ENCODE measurements around the gene LYZL1. TPM values are rescaled to one million over a fixed set of nuclear protein-coding genes. Genes with fewer than 3 reads are reported as not detected.
"Not testable (repeated sequence)": the region's sequence is repeated elsewhere in the genome, so short reads cannot be mapped to it uniquely, and the experiment has no call there.

LYZL1 gene
- total RNA-seq, 1 donor from 2014 or later = not detected

DNA sequence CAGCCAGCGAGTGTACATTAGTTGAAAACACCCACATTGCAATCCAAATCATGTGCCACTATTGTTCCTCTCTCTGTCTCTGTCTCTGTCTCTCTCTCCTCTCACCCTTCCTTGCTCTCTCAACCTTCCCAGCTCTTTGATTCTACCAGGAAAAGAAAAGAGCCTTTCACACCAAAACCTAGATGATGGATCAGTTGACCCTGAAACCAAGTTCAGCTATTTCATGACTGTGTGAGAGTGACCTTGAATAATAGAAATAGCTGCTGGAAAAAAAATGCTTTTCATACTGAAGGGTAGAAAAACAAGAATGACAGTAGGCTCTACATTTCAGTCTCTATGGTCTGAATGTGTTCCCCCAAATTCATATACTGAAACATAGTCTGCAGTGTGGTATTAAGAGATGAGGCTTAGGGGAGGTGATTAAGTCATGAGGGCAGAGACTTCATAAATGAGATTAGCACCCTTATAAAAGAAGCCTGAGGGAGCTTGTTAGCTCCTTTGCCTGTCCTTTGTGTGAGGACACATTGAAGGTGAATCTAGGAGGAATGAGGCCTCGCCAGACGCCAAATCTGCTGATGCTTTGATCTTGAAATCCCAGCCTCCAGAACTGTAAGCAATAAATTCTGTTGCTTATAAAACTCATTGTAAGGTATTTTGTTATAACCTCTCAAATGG is 65.2 kb downstream of the LYZL1 start:
- no peak for DNase-seq (ENCODE audit: low spot score, unreplicated experiment)
- Mint-ChIP-seq H3K27me3 (no peaks in the 10 kb centered on the region), H3K4me3 (ENCODE audit: low read depth) (no peak overlapping the region), H3K36me3 (ENCODE audit: insufficient read depth) (no peaks in the 10 kb centered on the region), H3K4me1 (ENCODE audit: low read depth) (peaks cover 22% of the 10 kb centered on the region), H3K9me3 (ENCODE audit: low read depth) (peaks cover 3% of the 10 kb centered on the region), H3K27ac (no peak overlapping the region)
- TF ChIP-seq CTCF (IDR thresholded peaks at IDR 0.05; ENCODE audit: unreplicated experiment) = no peak

- Mint-ChIP-seq H3K9me3 (ENCODE audit: low read depth) (no peaks in the 10 kb centered on the region), H3K4me3 (ENCODE audit: low read depth) (no peak overlapping the region), H3K27ac (no peak overlapping the region), H3K27me3 (no peaks in the 10 kb centered on the region), H3K4me1 (ENCODE audit: low read depth) (peaks cover 25% of the 10 kb centered on the region), H3K36me3 (ENCODE audit: insufficient read depth) (no peaks in the 10 kb centered on the region)
- DNase-seq (ENCODE audit: low spot score, unreplicated experiment) = no peak
- no peak for TF ChIP-seq CTCF (IDR thresholded peaks at IDR 0.05; ENCODE audit: unreplicated experiment)
Measured at GRCh38 chr10:29355411-29355991, 66.6 kb downstream of the LYZL1 start.

- Mint-ChIP-seq H3K27ac (no peak overlapping the region), H3K4me1 (ENCODE audit: low read depth) (peaks cover 27% of the 10 kb centered on the region), H3K36me3 (ENCODE audit: insufficient read depth) (no peaks in the 10 kb centered on the region), H3K27me3 (no peaks in the 10 kb centered on the region), H3K4me3 (ENCODE audit: low read depth) (no peak overlapping the region), H3K9me3 (ENCODE audit: low read depth) (no peaks in the 10 kb centered on the region)
- TF ChIP-seq CTCF (IDR thresholded peaks at IDR 0.05; ENCODE audit: unreplicated experiment) = no peak
- no peak for DNase-seq (ENCODE audit: low spot score, unreplicated experiment)
Measured at GRCh38 chr10:29356931-29357330, 68.1 kb downstream of the LYZL1 start.

- no peaks in the 10 kb centered on the region for H3K27me3 Mint-ChIP-seq
- TF ChIP-seq CTCF (IDR thresholded peaks at IDR 0.05; ENCODE audit: unreplicated experiment) = no peak
- H3K9me3 Mint-ChIP-seq (ENCODE audit: low read depth) = no peaks in the 10 kb centered on the region
- peaks cover 30% of the 10 kb centered on the region for H3K4me1 Mint-ChIP-seq (ENCODE audit: low read depth)
- H3K27ac Mint-ChIP-seq = peak overlapping the region; percentile 71
- H3K36me3 Mint-ChIP-seq (ENCODE audit: insufficient read depth) = no peaks in the 10 kb centered on the region
- DNase-seq (ENCODE audit: low spot score, unreplicated experiment) = no peak
- H3K4me3 Mint-ChIP-seq (ENCODE audit: low read depth) = peak overlapping the region; percentile 32
Measured at GRCh38 chr10:29358010-29358616, 69.2 kb downstream of the LYZL1 start.

GRCh38 chr10:29360215-29360853 is 71.5 kb downstream of the LYZL1 start:
- not testable (repeated sequence) for DNase-seq (ENCODE audit: low spot score, unreplicated experiment); H3K4me3 Mint-ChIP-seq (ENCODE audit: low read depth); H3K9me3 Mint-ChIP-seq (ENCODE audit: low read depth); H3K36me3 Mint-ChIP-seq (ENCODE audit: insufficient read depth); H3K27me3 Mint-ChIP-seq; H3K27ac Mint-ChIP-seq
- peaks cover 33% of the 10 kb centered on the region for H3K4me1 Mint-ChIP-seq (ENCODE audit: low read depth)

Measured in progenitor cell of endocrine pancreas (in vitro differentiated cells).